Measurements from ENCODE around the gene ZNF71. TPM values are rescaled to one million over a fixed set of nuclear protein-coding genes. Genes with fewer than 3 reads are reported as not detected.

Gene ZNF71
- total RNA-seq, 1 experiment from 2014 or later, result 8.0 TPM

DNA sequence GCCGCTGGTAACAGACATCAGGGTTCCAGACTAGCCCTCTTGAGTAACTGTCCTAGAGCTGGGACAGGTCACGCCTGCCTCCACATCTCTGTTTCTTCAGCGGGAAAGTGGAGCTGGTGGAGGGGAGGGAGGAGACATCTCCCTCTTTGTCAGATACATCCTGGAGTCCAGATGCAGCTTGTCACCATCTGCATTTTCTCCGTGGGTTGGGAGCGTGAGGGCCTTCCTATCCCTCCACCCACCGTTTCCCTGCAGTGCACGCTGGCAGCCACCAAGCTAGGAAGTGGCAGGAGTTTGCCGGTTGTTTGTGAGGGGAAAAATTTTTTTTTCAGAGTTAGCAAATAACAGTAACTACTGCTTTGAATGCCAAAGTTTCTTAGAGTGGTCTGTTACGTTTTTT, 27.9 kb downstream of the ZNF71 start (continued):
- TF ChIP-seq AR (CRISPR knock-in tag; IDR thresholded peaks at IDR 0.05), result no peak
- TF ChIP-seq, protein P1, sequence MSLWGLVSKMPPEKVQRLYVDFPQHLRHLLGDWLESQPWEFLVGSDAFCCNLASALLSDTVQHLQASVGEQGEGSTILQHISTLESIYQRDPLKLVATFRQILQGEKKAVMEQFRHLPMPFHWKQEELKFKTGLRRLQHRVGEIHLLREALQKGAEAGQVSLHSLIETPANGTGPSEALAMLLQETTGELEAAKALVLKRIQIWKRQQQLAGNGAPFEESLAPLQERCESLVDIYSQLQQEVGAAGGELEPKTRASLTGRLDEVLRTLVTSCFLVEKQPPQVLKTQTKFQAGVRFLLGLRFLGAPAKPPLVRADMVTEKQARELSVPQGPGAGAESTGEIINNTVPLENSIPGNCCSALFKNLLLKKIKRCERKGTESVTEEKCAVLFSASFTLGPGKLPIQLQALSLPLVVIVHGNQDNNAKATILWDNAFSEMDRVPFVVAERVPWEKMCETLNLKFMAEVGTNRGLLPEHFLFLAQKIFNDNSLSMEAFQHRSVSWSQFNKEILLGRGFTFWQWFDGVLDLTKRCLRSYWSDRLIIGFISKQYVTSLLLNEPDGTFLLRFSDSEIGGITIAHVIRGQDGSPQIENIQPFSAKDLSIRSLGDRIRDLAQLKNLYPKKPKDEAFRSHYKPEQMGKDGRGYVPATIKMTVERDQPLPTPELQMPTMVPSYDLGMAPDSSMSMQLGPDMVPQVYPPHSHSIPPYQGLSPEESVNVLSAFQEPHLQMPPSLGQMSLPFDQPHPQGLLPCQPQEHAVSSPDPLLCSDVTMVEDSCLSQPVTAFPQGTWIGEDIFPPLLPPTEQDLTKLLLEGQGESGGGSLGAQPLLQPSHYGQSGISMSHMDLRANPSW (CRISPR knock-in tag; conservative IDR thresholded peaks at IDR 0.05; ENCODE audit: low read depth), result no peak
- TF ChIP-seq, protein P2, sequence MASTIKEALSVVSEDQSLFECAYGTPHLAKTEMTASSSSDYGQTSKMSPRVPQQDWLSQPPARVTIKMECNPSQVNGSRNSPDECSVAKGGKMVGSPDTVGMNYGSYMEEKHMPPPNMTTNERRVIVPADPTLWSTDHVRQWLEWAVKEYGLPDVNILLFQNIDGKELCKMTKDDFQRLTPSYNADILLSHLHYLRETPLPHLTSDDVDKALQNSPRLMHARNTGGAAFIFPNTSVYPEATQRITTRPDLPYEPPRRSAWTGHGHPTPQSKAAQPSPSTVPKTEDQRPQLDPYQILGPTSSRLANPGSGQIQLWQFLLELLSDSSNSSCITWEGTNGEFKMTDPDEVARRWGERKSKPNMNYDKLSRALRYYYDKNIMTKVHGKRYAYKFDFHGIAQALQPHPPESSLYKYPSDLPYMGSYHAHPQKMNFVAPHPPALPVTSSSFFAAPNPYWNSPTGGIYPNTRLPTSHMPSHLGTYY (CRISPR knock-in tag; IDR thresholded peaks at IDR 0.05), result no peak
- TF ChIP-seq ZNF138 (CRISPR knock-in tag; conservative IDR thresholded peaks at IDR 0.05), result no peak
- no peak for TF ChIP-seq AFF4 (CRISPR knock-in tag; IDR thresholded peaks at IDR 0.05; ENCODE audit: borderline replicate concordance)

DNA sequence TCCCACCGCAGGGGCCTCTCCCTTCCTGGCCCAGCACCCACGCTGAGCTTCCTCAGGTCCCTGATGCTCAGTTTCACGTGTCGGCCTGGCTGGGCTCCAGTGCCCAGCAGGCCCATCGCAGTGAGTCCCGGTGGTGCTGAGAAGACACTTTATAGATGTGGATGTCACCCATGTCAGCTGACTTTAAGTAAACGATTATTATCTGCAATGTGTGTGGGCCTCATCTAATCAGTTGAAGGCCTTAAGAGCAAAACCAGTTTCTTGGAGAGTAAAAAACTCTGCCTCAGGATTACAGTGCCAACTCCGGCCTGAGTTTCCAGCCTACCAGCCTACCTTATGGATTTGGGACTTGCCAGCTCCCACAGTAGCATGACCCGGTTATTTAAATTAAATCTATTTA, 30.6 kb downstream of the ZNF71 start:
- Mint-ChIP-seq H3K27me3 (ENCODE audit: low read depth) (peaks cover 8% of the 10 kb centered on the region; the same call in 1 of the 2 replicates), H3K36me3 (peaks cover 76% of the 10 kb centered on the region), H3K4me1 (no peaks in the 10 kb centered on the region), H3K9me3 (peaks cover 60% of the 10 kb centered on the region), H3K27ac (no peak overlapping the region), H3K4me3 (no peak overlapping the region)
- ChIA-PET POLR2A (no interaction called here), CTCF (no interaction called here)
- DNase-seq (ENCODE audit: low spot score) (no peak), ATAC-seq (no peak)
- no peak for TF ChIP-seq NR3C1 (CRISPR knock-in tag; conservative IDR thresholded peaks at IDR 0.05; ENCODE audit: low read depth)
- TF ChIP-seq ZNF671 (CRISPR knock-in tag; IDR thresholded peaks at IDR 0.05), result no peak
- TF ChIP-seq CREM (CRISPR knock-in tag; IDR thresholded peaks at IDR 0.05), result no peak
- no peak for TF ChIP-seq NFE2L1 (CRISPR knock-in tag; IDR thresholded peaks at IDR 0.05)
- TF ChIP-seq, protein P3, sequence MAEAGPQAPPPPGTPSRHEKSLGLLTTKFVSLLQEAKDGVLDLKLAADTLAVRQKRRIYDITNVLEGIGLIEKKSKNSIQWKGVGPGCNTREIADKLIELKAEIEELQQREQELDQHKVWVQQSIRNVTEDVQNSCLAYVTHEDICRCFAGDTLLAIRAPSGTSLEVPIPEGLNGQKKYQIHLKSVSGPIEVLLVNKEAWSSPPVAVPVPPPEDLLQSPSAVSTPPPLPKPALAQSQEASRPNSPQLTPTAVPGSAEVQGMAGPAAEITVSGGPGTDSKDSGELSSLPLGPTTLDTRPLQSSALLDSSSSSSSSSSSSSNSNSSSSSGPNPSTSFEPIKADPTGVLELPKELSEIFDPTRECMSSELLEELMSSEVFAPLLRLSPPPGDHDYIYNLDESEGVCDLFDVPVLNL (CRISPR knock-in tag; IDR thresholded peaks at IDR 0.05; ENCODE audit: borderline replicate concordance, low read depth), result no peak
- TF ChIP-seq FOXP1 (CRISPR knock-in tag; IDR thresholded peaks at IDR 0.05; ENCODE audit: borderline replicate concordance), result no peak
- TF ChIP-seq ATF6 (CRISPR knock-in tag; IDR thresholded peaks at IDR 0.05), result no peak
- no peak for TF ChIP-seq ZSCAN18 (CRISPR knock-in tag; IDR thresholded peaks at IDR 0.05)
- no peak for TF ChIP-seq AFF4 (CRISPR knock-in tag; IDR thresholded peaks at IDR 0.05; ENCODE audit: borderline replicate concordance)
- no peak for TF ChIP-seq RORB (CRISPR knock-in tag; IDR thresholded peaks at IDR 0.05)
- TF ChIP-seq SP1 (CRISPR knock-in tag; conservative IDR thresholded peaks at IDR 0.05), result no peak
- TF ChIP-seq ZNF263 (CRISPR knock-in tag; IDR thresholded peaks at IDR 0.05; ENCODE audit: low read depth), result no peak

Data from WTC11 (cell line).